IMR-90 (cell line): ENCODE data around the gene OR6V1. TPM values are rescaled to one million over a fixed set of nuclear protein-coding genes. Genes with fewer than 3 reads are reported as not detected.

Experiments used
- ATAC-seq: fragments of 200-7000 bp; cut with Tn5 transposase; 2 replicates; pipeline ENCODE4 v1.9.1; 2020; ENCODE audit warnings: low read depth, mild to moderate bottlenecking, moderate library complexity
- BruUV-seq: library from RNA; stranded (reverse); fragments of 400-500 nt; replicated peaks from 2 replicates; lab custom pipeline; 2021; lab: Mats Ljungman, UMichigan
- CTCF ChIA-PET: fragments of 300-600 bp; formaldehyde crosslinking; extraction: SDS; loops from one replicate; lab custom pipeline; 2021; ENCODE audit warnings: antibody characterized with exemption; lab: Yijun Ruan, JAX
- POLR2A ChIA-PET: fragments of 300-600 bp; sonication (Branson Sonifier 250); formaldehyde crosslinking; loops from one replicate; lab custom pipeline; 2022; ENCODE audit warnings: antibody characterized with exemption; ENCODE audit not compliant: unreplicated experiment; lab: Charles Lee
- DNase-seq: peaks from one replicate; pipeline ENCODE4 v3.0.0; 2013
- H2AFZ ChIP-seq: replicated peaks from 2 replicates; pipeline ENCODE3; 2013; ENCODE audit warnings: low read length, mild to moderate bottlenecking; ENCODE audit not compliant: poor library complexity
- H2AK5ac ChIP-seq: 2 replicates; pipeline ENCODE4 v1.6.1; 2013; ENCODE audit warnings: low read depth, low read length, inconsistent platforms
- H2AK9ac ChIP-seq: replicated peaks from 2 replicates; pipeline ENCODE3; 2013; ENCODE audit warnings: mild to moderate bottlenecking, low read depth, low read length, moderate library complexity; ENCODE audit not compliant: poor library complexity
- H2BK120ac ChIP-seq: 2 replicates; pipeline ENCODE4 v1.6.1; 2013; ENCODE audit warnings: low read depth, low read length, inconsistent platforms
- H2BK15ac ChIP-seq: 3 replicates; pipeline ENCODE4 v1.6.1; 2013; ENCODE audit warnings: low read depth, low read length, inconsistent platforms
- H2BK20ac ChIP-seq: 2 replicates; pipeline ENCODE4 v1.6.1; 2013; ENCODE audit warnings: low read depth, mild to moderate bottlenecking, inconsistent platforms, low read length, moderate library complexity
- H2BK5ac ChIP-seq: 2 replicates; pipeline ENCODE4 v1.6.1; 2013; ENCODE audit warnings: mild to moderate bottlenecking, low read depth, low read length, inconsistent platforms; ENCODE audit not compliant: poor library complexity, severe bottlenecking
- H3K14ac ChIP-seq: replicated peaks from 2 replicates; pipeline ENCODE4 v1.6.1; 2013; ENCODE audit warnings: low read depth, low read length, inconsistent platforms
- H3K18ac ChIP-seq: 2 replicates; pipeline ENCODE4 v1.6.1; 2013; ENCODE audit warnings: low read depth, low read length, control low read depth
- H3K23ac ChIP-seq: 2 replicates; pipeline ENCODE4 v1.6.1; 2013; ENCODE audit warnings: low read depth, low read length, inconsistent platforms
- H3K27ac ChIP-seq: 2 replicates; pipeline ENCODE4 v1.5.1; 2013; ENCODE audit warnings: mild to moderate bottlenecking, control low read depth, low read length; ENCODE audit not compliant: insufficient read depth
- H3K27me3 ChIP-seq: 2 replicates; pipeline ENCODE4 v1.6.1; 2013; ENCODE audit warnings: low read length; ENCODE audit not compliant: control insufficient read depth, insufficient read depth
- H3K36me3 ChIP-seq: 2 replicates; pipeline ENCODE4 v1.6.1; 2013; ENCODE audit warnings: low read length, mixed read lengths; ENCODE audit not compliant: control insufficient read depth, insufficient read depth
- H3K4ac ChIP-seq: 2 replicates; pipeline ENCODE4 v1.6.1; 2013; ENCODE audit warnings: low read depth, low read length, inconsistent platforms
- H3K4me1 ChIP-seq: 2 replicates; pipeline ENCODE4 v1.6.1; 2013; ENCODE audit warnings: low read length, mixed read lengths; ENCODE audit not compliant: control insufficient read depth, insufficient read depth
- H3K4me2 ChIP-seq: 2 replicates; pipeline ENCODE4 v1.6.1; 2013; ENCODE audit warnings: low read depth, mild to moderate bottlenecking, control low read depth, low read length, moderate library complexity
- H3K4me3 ChIP-seq: 2 replicates; pipeline ENCODE4 v1.5.1; 2013; ENCODE audit warnings: low read depth, mild to moderate bottlenecking, control low read depth, low read length, moderate library complexity; ENCODE audit not compliant: insufficient read depth
- H3K56ac ChIP-seq: 2 replicates; pipeline ENCODE4 v1.6.1; 2013; ENCODE audit warnings: low read length, inconsistent platforms; ENCODE audit not compliant: insufficient read depth; ENCODE audit errors: extremely low read depth
- H3K79me1 ChIP-seq, 2 experiments: 2 replicates each; pipeline ENCODE4 v1.6.1; 2013; ENCODE audit warnings: low read length in 2 of 2, inconsistent platforms in 1 of 2, low read depth in 1 of 2
- H3K9ac ChIP-seq: 2 replicates; pipeline ENCODE4 v1.6.1; 2013; ENCODE audit warnings: low read depth, low read length, control low read depth
- H3K9me1 ChIP-seq: 2 replicates; pipeline ENCODE4 v1.6.1; 2013; ENCODE audit warnings: low read length, inconsistent platforms; ENCODE audit not compliant: insufficient read depth
- H3K9me3 ChIP-seq: 2 replicates; pipeline ENCODE4 v1.6.1; 2013; ENCODE audit warnings: low read length; ENCODE audit not compliant: control insufficient read depth, insufficient read depth
- H4K20me1 ChIP-seq: 2 replicates; pipeline ENCODE4 v1.6.1; 2013; ENCODE audit warnings: low read length, inconsistent platforms; ENCODE audit not compliant: insufficient read depth
- H4K5ac ChIP-seq: 2 replicates; pipeline ENCODE4 v1.6.1; 2013; ENCODE audit warnings: mild to moderate bottlenecking, low read depth, low read length, control low read depth
- H4K8ac ChIP-seq, 2 experiments: 2 replicates each; pipeline ENCODE4 v1.6.1; 2013; ENCODE audit warnings: low read depth in 2 of 2, low read length in 2 of 2, control low read depth in 1 of 2, inconsistent platforms in 1 of 2
- H4K91ac ChIP-seq: 2 replicates; pipeline ENCODE4 v1.6.1; 2013; ENCODE audit warnings: low read depth, low read length, inconsistent platforms; ENCODE audit not compliant: insufficient read depth
- CTCF ChIP-seq: conservative IDR thresholded peaks from 2 replicates; pipeline ENCODE4 v1.5.1; 2012; ENCODE audit warnings: mild to moderate bottlenecking, low read depth, low read length, improper control_type of control experiment
- MAZ ChIP-seq: IDR thresholded peaks from 2 replicates; pipeline ENCODE4 v1.6.1; 2012; ENCODE audit warnings: low read depth, mild to moderate bottlenecking, low read length, improper control_type of control experiment, moderate library complexity, borderline replicate concordance
- RAD21 ChIP-seq: IDR thresholded peaks from 2 replicates; pipeline ENCODE4 v1.6.1; 2012; ENCODE audit warnings: low read length, improper control_type of control experiment
- SMC3 ChIP-seq: fragments of 150-350 bp; IDR thresholded peaks from 2 replicates; pipeline ENCODE4 v1.6.1; 2016; ENCODE audit warnings: low read depth, mild to moderate bottlenecking, antibody characterized with exemption, low read length, moderate library complexity
- WGBS, 2 experiments: methylation state at CpG; one replicate each; pipeline versions ENCODE4 v1.1.5 to v1.1.7; 2013; ENCODE audit warnings: missing lambda C conversion rate in 2 of 2; ENCODE audit not compliant: insufficient read length in 1 of 2; ENCODE audit errors: extremely low coverage in 2 of 2; 5-methylcytosine and 5-hydroxymethylcytosine counted together
- dilution Hi-C: fragments of 300-500 bp; cut with HindIII; formaldehyde crosslinking; loops from one replicate; pipeline ENCODE4 v1.14.3; 2018; ENCODE audit warnings: low sequenced_read_pairs; ENCODE audit not compliant: unreplicated experiment
- in situ Hi-C: fragments of 300-500 bp; cut with MboI; formaldehyde crosslinking; loops from 3 replicates; pipeline ENCODE4 v1.14.3; 2019; ENCODE audit warnings: low sequenced_read_pairs, inconsistent platforms, mixed read lengths
- intact Hi-C: fragments of 100-400 bp; cut with micrococcal nuclease; formaldehyde crosslinking; loops from 2 replicates; pipeline ENCODE4 v1.10.0; 2022
- polyA plus RNA-seq, 3 experiments: library from polyadenylated mRNA; depleted of rRNA; stranded (reverse); fragments of >200 nt; gene quantifications; 2 replicates each; pipeline ENCODE4 v1.2.3, GENCODE V29; 2012; ENCODE audit warnings: low replicate concordance in 1 of 3
- total RNA-seq: library from RNA; depleted of rRNA; stranded (reverse); fragments of >200 nt; gene quantifications from 2 replicates; pipeline ENCODE4 v1.2.3, GENCODE V29; 2012

OR6V1 gene
- total and polyA plus RNA-seq, 2 of the 4 experiments (the other 2 are of a cell fraction): not detected

DNA sequence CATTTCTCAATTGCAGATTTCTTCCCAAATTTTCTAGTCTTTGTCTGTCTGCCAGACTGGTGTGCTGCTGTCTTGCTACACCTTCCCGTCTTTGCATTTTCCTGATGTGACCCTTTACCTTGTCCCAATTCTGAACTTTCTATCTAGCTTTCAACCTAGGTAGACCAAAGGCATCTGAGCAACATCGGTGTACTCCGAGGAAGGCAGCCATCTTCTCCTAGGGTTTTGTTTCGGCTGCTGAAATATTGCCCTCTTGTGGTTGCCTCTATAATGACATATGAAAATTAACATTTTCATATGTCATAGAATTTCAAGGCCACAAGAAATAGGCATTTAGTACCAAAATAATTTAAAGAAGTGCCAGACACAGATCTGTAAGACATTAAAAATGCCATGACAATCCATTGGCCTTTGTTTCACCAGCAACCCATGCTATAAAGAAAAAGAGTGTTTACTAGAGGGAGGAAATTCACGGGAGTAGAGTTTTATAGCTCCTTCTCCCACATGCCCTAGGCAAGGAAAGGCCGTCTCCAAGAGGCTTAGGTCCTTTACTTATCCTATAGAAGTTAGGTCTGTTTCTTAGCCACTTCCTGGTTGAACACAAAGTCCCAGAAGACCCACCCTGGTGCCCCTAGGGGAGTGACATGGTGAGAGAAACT lies 48.6 kb upstream of the OR6V1 start:
- CTCF ChIA-PET: interaction anchor here (0.5 to 4.9 kb wide), 5 partner anchors 9 to 867 kb away, joined by 3 to 28 read pairs (median 4); no protein-coding TSS in a partner anchor
- intact Hi-C loops: loop anchor here (1.0 to 10.0 kb wide), 4 partner anchors 149 to 469 kb away; no protein-coding TSS in a partner anchor
- BruUV-seq: no TSS peak

More for the DNA sequence above, 48.6 kb upstream of the OR6V1 start:
- Histone ChIP-seq H4K91ac (no peak overlapping the region), H3K56ac (no peak overlapping the region), H2AK9ac (no peak overlapping the region), H3K4ac (no peak overlapping the region), H2BK15ac (no peak overlapping the region), H4K5ac (no peak overlapping the region), H3K4me3 (peak overlapping the region; percentile 33; the same call in 1 of the 2 replicates), H3K36me3 (no peaks in the 10 kb centered on the region), H2BK20ac (no peak overlapping the region), H3K9me1 (no peaks in the 10 kb centered on the region), H4K8ac (no peak overlapping the region), H3K14ac (no peak overlapping the region), H2BK120ac (no peak overlapping the region), H3K4me2 (peak overlapping the region; percentile 82), H2BK5ac (no peak overlapping the region), H3K9ac (no peak overlapping the region), H4K20me1 (no peaks in the 10 kb centered on the region), H3K9me3 (no peaks in the 10 kb centered on the region), H3K4me1 (no peaks in the 10 kb centered on the region), H3K79me1 (no peaks in the 10 kb centered on the region), H3K23ac (no peak overlapping the region), H3K27me3 (peaks cover 2% of the 10 kb centered on the region; the same call in 1 of the 2 replicates), H3K18ac (no peak overlapping the region), H2AFZ (peak overlapping the region; percentile 87), H2AK5ac (no peak overlapping the region), H3K27ac (no peak overlapping the region)
- peak; percentile 64; the same call in 1 of the 2 replicates for ATAC-seq
- POLR2A ChIA-PET: no interaction called here
- TF ChIP-seq CTCF (peak; percentile 75), MAZ (no peak), RAD21 (peak; percentile 49), SMC3 (peak; percentile 58)
- 35% methylated on average over 4 of the region's 6 CpGs; no CpG with 5 or more reads in 1 of the 2 experiments for WGBS, 2 experiments
- dilution Hi-C loops (no loop called here), in situ Hi-C loops (loop anchor here (25.0 kb wide), 1 partner anchor 434 kb away; the partner anchor contains the start of gene TAS2R60)
- peak; percentile 44 for DNase-seq
